GM18519 (cell line): Measurements from ENCODE around the gene PHF2.

Experiments used
- ATAC-seq: cut with Tn5 transposase; IDR thresholded peaks from one replicate; pipeline ENCODE4 v1.9.1; 2021; ENCODE audit warnings: mild to moderate bottlenecking, moderate library complexity; ENCODE audit not compliant: unreplicated experiment, low FRiP score

PHF2 gene

DNA sequence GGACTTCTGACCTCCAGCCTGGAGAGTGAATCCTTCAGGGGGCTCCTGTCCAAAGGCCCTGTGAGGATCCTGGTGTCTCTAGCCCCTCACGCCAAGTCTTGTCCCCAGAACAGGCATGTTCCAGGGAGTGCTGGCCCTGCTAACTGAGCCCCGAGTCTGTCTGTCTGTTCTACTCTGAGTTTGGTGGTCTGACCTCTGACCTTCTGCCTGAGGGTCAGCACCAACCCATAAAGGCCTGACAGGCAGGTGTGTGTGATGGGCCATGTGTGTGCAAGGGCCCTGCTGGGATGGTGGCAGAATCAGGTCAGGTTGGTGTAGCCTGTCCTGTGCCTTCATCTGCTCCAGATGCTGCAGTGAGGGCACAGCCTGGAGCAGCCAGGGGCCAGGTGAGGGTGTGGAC, 46.3 kb downstream of the PHF2 start:
- no peak for ATAC-seq

DNA sequence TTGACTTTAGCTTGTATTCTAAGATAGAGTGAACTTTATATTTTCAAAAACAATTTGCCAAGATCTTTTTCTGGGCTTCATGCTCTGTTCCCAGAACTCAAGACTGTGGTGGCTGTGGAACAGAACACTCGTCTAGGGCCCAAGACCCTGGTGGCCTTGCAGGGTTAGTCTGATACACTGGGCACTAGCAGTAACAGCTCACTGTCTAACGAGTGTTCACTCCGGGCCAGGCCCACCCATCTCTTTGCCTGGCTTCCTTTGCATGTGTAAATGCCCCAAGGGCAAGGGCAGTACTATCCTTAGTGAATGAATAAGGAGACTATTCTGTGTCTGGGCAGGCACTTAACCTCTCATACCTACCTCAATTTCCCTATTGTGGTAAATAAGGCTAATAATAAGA, 47.4 kb downstream of the PHF2 start:
- no peak for ATAC-seq

GRCh38 chr9:93624431-93624834, 48.0 kb downstream of the PHF2 start:
- ATAC-seq: no peak

DNA sequence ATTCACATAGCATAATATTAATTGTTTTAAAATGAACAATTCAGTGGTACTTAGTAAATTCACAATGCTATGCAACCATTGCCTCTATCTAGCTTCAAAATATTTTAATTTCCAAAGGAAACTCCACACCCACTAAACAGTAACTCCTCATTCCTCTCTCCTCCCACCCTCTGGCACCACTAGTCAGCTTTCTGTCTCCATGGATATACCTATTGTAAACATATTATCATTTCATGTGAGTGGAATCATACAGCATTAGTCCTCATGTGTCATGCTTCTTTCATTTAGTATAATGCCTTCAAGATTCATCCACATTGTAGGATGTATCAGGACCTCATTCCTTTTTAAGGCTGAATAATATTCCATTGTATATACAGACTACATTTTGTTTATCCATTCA, 48.6 kb downstream of the PHF2 start:
- no peak for ATAC-seq

- no peak for ATAC-seq
These were observed 53.5 kb downstream of the PHF2 start for GRCh38 chr9:93629920-93630319.

GRCh38 chr9:93630806-93631411, 54.5 kb downstream of the PHF2 start:
- ATAC-seq: no peak

DNA sequence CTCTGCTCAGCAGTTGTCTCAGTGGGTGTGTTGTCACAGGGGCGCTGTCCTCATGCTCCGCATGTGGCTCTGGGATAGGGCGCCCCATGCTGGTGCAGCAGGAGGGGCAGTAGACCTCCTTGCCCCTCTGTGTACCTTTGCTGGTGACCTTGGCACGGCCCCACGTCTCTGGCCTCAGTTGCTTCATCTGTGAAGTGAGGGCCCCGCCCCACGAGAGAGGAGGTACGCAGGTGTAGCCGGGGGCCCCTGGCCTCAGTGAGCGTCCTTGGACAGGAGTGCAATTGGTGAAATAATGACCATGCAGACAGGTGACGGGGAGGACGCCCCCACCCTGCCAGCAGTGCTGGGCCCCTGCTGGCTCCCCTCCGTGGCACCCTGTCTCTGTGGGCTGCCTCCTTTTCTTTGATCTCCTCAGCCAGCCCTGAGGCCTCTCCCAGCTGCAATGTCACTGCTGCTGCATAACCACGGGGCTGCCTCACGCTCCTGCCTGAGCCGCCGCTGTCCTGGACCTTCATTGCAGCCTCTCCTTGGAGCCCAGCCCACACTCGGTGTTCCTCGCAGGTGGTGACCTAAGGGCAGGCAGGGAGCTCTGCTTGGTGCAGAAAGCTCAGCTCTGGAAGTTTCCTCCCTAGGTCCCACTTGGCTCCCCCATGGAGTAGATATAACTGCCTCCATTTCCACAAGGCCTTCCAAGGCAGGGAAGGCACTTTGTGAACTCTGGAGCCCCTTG, 57.3 kb downstream of the PHF2 start:
- no peak for ATAC-seq

- no peak for ATAC-seq
These were observed 58.2 kb downstream of the PHF2 start for GRCh38 chr9:93634311-93635185.

DNA sequence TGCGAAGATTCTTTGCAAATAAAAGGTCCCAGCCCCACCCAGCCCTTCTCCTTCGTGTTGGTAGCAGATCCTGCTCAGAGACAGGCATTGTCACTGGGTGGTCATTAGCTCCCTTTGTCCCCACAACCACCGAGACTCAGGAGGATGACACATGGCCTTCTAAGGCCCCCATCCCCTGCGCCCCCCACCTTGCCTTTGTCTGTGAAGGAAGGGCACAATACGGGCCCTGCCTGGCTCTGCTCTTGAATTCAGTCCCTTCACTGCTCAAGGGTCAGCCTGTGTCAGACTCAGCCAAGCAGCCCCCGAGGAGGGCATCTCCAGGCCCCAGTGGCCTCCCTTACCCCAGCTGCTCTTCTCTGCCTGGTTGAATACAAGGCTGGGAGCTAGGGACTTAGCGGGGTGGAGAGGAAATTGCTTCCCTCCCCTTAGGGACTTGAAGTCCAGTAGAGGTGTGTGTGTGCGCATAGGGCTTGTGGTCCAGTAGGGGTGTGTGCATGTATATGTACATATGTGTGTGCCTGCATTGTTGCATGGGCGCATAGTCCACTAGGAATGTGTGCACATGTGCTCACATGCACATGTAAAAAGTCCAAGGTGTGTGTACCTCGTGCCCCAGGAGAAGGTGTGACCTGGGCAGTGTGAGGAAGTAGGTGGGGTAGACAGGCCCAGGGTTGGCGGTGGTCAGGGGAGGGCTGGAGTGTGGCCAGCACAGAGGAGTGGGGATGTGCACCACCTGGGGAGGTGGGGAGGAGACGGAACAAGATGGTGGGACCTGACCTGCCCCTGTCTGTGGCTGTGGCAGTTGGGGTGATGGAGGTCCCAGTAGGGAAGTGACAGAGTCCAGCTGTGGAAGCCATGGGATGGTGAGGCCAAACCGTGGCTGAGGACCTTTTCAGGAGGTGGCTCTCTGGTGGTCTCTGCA, 59.1 kb downstream of the PHF2 start:
- ATAC-seq: no peak

GRCh38 chr9:93636172-93636661, 59.8 kb downstream of the PHF2 start:
- ATAC-seq: no peak

DNA sequence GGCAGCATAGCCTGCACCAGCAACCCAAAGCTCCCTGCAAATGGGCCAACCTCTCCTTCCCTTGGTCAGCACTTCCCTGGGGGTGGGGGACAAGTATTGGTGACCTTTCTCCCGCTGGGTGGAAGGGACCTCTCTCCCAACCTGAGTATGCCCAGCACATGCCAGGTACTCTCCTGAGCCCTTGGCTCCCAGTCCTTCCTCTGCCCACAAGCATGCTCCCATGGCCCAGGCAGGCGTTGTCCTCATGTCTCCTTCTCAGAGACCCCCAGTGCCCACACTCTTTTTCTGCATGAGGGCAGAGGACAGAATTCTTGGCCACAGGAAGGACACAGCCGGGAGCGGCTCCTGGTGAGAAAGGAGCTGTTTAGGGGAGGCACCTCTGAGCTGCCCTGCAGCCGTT, 60.3 kb downstream of the PHF2 start:
- no peak for ATAC-seq

DNA sequence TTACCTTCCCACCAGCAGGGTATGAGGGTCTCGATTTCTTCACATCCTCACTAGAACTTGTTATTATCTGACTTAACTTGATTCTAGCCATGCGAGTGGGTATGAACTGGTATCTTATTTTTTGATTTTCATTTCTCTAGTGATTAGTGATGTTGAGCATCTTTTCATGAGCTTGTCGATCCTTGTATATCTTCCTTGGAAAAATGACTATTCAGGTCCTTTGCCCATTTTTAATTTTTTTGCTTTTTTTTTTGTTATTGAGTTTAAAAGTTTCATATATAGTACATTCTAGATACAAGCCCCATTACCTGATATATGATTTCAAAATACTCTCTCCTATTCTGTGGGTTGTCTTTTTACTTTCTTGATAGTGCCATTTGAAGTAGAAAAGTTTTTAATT, 61.5 kb downstream of the PHF2 start:
- ATAC-seq: no peak

DNA sequence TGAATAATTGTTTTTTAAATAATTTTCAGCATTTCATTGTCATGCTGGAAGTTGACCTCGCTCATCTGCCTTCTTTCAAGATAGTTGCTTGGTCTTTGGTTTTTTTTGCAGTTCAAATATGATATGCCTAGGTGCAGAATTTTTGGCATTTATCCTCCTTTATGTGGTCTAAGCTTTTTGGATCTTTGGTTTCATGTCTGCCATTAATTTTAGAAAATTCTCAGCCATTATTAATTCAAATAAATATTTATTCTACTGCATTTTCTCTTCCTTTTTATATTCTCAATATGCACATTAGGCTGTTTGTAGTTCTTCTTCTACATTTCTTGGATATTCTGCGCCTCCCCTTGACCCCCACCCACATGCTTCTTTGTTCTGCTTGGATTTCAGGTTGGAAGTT, 63.6 kb downstream of the PHF2 start:
- no peak for ATAC-seq

GRCh38 chr9:93642961-93643360, 66.6 kb downstream of the PHF2 start:
- ATAC-seq: no peak

DNA sequence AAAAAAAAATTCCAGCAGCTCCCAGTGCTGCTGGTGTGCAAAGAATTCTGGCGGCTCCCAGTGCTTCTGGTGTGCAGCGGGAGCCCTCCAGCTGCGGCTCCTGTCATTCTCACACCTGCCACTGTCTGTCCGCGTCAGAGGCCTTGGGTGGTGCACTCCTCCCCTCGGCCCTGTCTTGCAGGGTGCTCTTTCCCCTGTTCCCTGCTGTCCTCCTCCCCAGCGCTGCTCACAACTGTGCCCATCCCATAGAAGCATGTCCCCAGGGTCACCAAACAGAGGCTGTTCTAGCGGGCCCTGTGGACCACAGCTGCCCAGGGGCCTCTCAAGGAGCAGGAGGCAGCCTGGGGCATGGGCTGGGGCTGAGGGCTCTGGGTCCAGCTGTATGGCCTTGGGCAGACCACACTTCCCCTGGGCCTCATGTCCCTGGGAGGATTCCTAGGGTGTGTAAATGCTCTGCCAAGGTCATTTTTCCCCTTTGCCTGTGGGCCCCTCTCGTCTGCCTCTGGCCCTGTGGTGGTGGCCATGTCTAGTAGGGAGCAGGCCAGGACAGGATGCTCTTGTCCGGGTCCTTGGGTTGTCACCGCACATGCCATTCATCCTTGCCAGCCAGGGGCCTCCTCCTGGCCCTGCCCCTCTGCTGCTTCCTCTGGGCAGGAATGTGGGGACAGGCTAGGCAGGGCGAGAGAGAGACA, 68.2 kb downstream of the PHF2 start:
- ATAC-seq: no peak

GRCh38 chr9:93645149-93645889, 68.9 kb downstream of the PHF2 start:
- ATAC-seq: no peak

- no peak for ATAC-seq
These were observed 69.7 kb downstream of the PHF2 start for GRCh38 chr9:93645921-93646639.

DNA sequence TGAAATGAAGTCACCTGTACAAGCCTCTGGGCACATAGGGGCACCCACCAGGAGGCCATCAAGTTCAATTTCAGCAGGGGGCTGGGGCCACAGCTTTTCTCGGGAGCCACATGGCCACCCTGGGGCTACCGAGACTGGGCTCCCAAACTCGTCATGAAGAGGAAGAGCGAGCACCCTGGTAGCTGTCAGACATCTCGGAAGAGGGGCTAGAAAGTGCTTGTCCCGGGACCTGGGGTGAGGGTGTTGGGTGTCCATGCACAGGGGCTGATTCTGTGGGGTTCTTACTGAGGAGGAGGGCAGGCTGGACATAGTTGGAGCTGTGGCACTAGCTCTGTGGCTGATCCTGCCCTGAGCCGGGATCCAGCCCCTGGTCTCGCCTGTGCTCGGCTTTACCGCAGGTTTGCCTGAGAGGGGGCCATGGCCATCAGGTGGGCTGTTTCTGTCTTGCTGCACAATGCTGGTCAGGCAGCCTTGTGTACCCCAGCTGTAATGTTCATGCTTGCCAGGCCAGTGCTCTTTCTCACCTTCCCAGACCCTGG, 70.3 kb downstream of the PHF2 start:
- no peak for ATAC-seq
